Activated naive CD4-positive, alpha-beta T cell treated with anti-CD3 and anti-CD28 coated beads for 36 hours (primary cell): ENCODE data around the gene DEFB128. TPM values are rescaled to one million over a fixed set of nuclear protein-coding genes. Genes with fewer than 3 reads are reported as not detected.

ENCODE experiments used
- CTCF ChIA-PET: fragments of 350-600 bp; sonication (Branson Sonifier 250); formaldehyde crosslinking; loops from one replicate; lab custom pipeline; 2021; ENCODE audit warnings: antibody characterized with exemption; lab: Charles Lee
- DNase-seq: peaks from one replicate; pipeline ENCODE4 v3.0.0-alpha.2; 2020
- H3K27ac Mint-ChIP-seq: one replicate; pipeline ENCODE4 v1.8.0; 2021; ENCODE audit warnings: mild to moderate bottlenecking, mixed read lengths
- H3K27me3 Mint-ChIP-seq: one replicate; pipeline ENCODE4 v1.8.0; 2021; ENCODE audit warnings: low read depth, mixed read lengths
- H3K36me3 Mint-ChIP-seq: one replicate; pipeline ENCODE4 v1.8.0; 2021; ENCODE audit warnings: low read depth, mixed read lengths
- H3K4me1 Mint-ChIP-seq: one replicate; pipeline ENCODE4 v1.8.0; 2021; ENCODE audit warnings: low read depth, mixed read lengths
- H3K4me3 Mint-ChIP-seq: one replicate; pipeline ENCODE4 v1.8.0; 2021; ENCODE audit warnings: mild to moderate bottlenecking, moderate library complexity, mixed read lengths
- H3K9me3 Mint-ChIP-seq: one replicate; pipeline ENCODE4 v1.8.0; 2021; ENCODE audit warnings: mixed read lengths
- intact Hi-C: fragments of 100-400 bp; cut with micrococcal nuclease; formaldehyde crosslinking; loops from one replicate; pipeline ENCODE4 v1.15.1; 2023
- total RNA-seq, 2 experiments: library from RNA; stranded (reverse); gene quantifications; one replicate each; pipeline ENCODE4 v1.2.3, GENCODE V29; 2021

The DEFB128 gene
- total RNA-seq, 2 experiments from 2014 or later, result not detected

- DNase-seq, result no peak
- no peaks in the 10 kb centered on the region for H3K36me3 Mint-ChIP-seq
- H3K27ac Mint-ChIP-seq, result no peak overlapping the region
- H3K9me3 Mint-ChIP-seq, result no peaks in the 10 kb centered on the region
- H3K27me3 Mint-ChIP-seq, result peaks cover 13% of the 10 kb centered on the region
- no peak overlapping the region for H3K4me3 Mint-ChIP-seq
- CTCF ChIA-PET, result no interaction called here
- H3K4me1 Mint-ChIP-seq, result no peaks in the 10 kb centered on the region
- intact Hi-C loops, result no loop called here
Measured at GRCh38 chr20:145877-146276, 43.6 kb downstream of the DEFB128 start.

- no peak for DNase-seq
- intact Hi-C loops, result no loop called here
- Mint-ChIP-seq H3K27me3 (peaks cover 30% of the 10 kb centered on the region), H3K27ac (no peak within 1 kb of the TSS), H3K4me1 (no peaks in the 10 kb centered on the region), H3K4me3 (no peak within 1 kb of the TSS), H3K36me3 (no peaks in the 10 kb centered on the region), H3K9me3 (no peaks in the 10 kb centered on the region)
- CTCF ChIA-PET, result no interaction called here
Measured at GRCh38 chr20:142290-142689, 47.2 kb downstream of the DEFB128 start, which contains the start of gene DEFB126. Gene DEFB126 (plus strand): TSS chr20:142590. CDS start chr20:142629, 39 bp downstream.

Other genes with a start within 250 kb of the DEFB128 start
- gene DEFB125, start 102.0 kb downstream of the DEFB128 start, total RNA-seq, result not detected
- not detected for gene DEFB126, start 47.1 kb downstream of the DEFB128 start, total RNA-seq
- not detected for gene DEFB127, start 32.3 kb downstream of the DEFB128 start, total RNA-seq
- not detected for gene DEFB129, start 37.5 kb upstream of the DEFB128 start, total RNA-seq
- not detected for gene DEFB132, start 68.0 kb upstream of the DEFB128 start, total RNA-seq
- 1 to 10 TPM; 5.1 to 6.8 TPM for gene C20orf96, start 101.0 kb upstream of the DEFB128 start, total RNA-seq
- 10 to 100 TPM; 13.6 to 15.6 TPM for gene ZCCHC3, start 107.9 kb upstream of the DEFB128 start, total RNA-seq
- gene SOX12, start 135.8 kb upstream of the DEFB128 start, total RNA-seq, result 1 to 10 TPM; 6.0 to 6.4 TPM
- gene NRSN2, start 157.4 kb upstream of the DEFB128 start, total RNA-seq, result 1 to 10 TPM; 3.9 to 4.2 TPM
- 10 to 100 TPM; 47.4 to 49.2 TPM for gene TRIB3, start 191.0 kb upstream of the DEFB128 start, total RNA-seq
- 100 to 1,000 TPM; 150 to 160 TPM for gene RBCK1, start 218.6 kb upstream of the DEFB128 start, total RNA-seq